Stimulated activated naive CD8-positive, alpha-beta T cell treated with anti-CD3 and anti-CD28 coated beads, Interleukin-15, Interleukin-2, amounts not matched to agents 100 U/mL and 50 U/mL, for 24 hours (primary cell): ENCODE results near the gene RAB27A.
"Not testable (repeated sequence)": the region's sequence is repeated elsewhere in the genome, so short reads cannot be mapped to it uniquely, and the experiment has no call there.

Experiments used
- ATAC-seq: fragments of 150-1000 bp; cut with Tn5 transposase; one replicate; pipeline ENCODE4 v1.10.0; 2021
- DNase-seq: peaks from one replicate; pipeline ENCODE4 v3.0.0; 2021

The RAB27A gene

GRCh38 chr15:55250392-55250791 lies 39.2 kb downstream of the RAB27A start:
- DNase-seq, result no peak
- ATAC-seq, result no peak

GRCh38 chr15:55249885-55250284 lies 39.7 kb downstream of the RAB27A start:
- ATAC-seq, DNase-seq: not testable (repeated sequence)

- DNase-seq (no peak), ATAC-seq (no peak)
Measured at GRCh38 chr15:55248895-55249294, 40.7 kb downstream of the RAB27A start.

GRCh38 chr15:55247766-55248427 lies 41.7 kb downstream of the RAB27A start:
- no peak for ATAC-seq
- no peak for DNase-seq

- ATAC-seq, result no peak
- no peak for DNase-seq
Measured at GRCh38 chr15:55247311-55247710, 42.3 kb downstream of the RAB27A start.

GRCh38 chr15:55246567-55246966 lies 43.0 kb downstream of the RAB27A start:
- DNase-seq (no peak), ATAC-seq (no peak)

- DNase-seq (no peak), ATAC-seq (peak; percentile 82)
Measured at GRCh38 chr15:55245059-55245458, 44.6 kb downstream of the RAB27A start.

GRCh38 chr15:55241891-55242290 lies 47.7 kb downstream of the RAB27A start:
- no peak for DNase-seq
- peak; percentile 72 for ATAC-seq

GRCh38 chr15:55241186-55241585 lies 48.4 kb downstream of the RAB27A start:
- DNase-seq (no peak), ATAC-seq (no peak)

GRCh38 chr15:55240125-55240760 lies 49.4 kb downstream of the RAB27A start:
- ATAC-seq (peak; percentile 16), DNase-seq (no peak)

GRCh38 chr15:55239440-55240124 lies 50.0 kb downstream of the RAB27A start:
- ATAC-seq (no peak), DNase-seq (no peak)

GRCh38 chr15:55238877-55239276 lies 50.7 kb downstream of the RAB27A start:
- no peak for ATAC-seq
- DNase-seq, result no peak

GRCh38 chr15:55237219-55238130 lies 52.1 kb downstream of the RAB27A start:
- ATAC-seq, result peak; percentile 64

GRCh38 chr15:55235546-55236036 lies 54.0 kb downstream of the RAB27A start:
- ATAC-seq, result no peak
- DNase-seq, result no peak

More at GRCh38 chr15:55237219-55238130, 52.1 kb downstream of the RAB27A start:
- no peak for DNase-seq

GRCh38 chr15:55234800-55235104 lies 54.9 kb downstream of the RAB27A start:
- no peak for DNase-seq
- ATAC-seq, result no peak

- no peak for ATAC-seq
Measured at GRCh38 chr15:55234104-55234799, 55.4 kb downstream of the RAB27A start.

GRCh38 chr15:55231455-55231854 lies 58.2 kb downstream of the RAB27A start:
- DNase-seq, result no peak
- no peak for ATAC-seq

More at GRCh38 chr15:55234104-55234799, 55.4 kb downstream of the RAB27A start:
- no peak for DNase-seq

- ATAC-seq (no peak), DNase-seq (no peak)
Measured at GRCh38 chr15:55230953-55231352, 58.7 kb downstream of the RAB27A start.

GRCh38 chr15:55230051-55230670 lies 59.5 kb downstream of the RAB27A start:
- no peak for DNase-seq
- ATAC-seq, result no peak

- ATAC-seq (no peak), DNase-seq (no peak)
Measured at GRCh38 chr15:55226127-55226526, 63.5 kb downstream of the RAB27A start.

- ATAC-seq (peak; percentile 74), DNase-seq (no peak)
Measured at GRCh38 chr15:55224892-55225291, 64.7 kb downstream of the RAB27A start.
